ENCODE results near the gene IFNL2. TPM values are rescaled to one million over a fixed set of nuclear protein-coding genes. Genes with fewer than 3 reads are reported as not detected.

Gene IFNL2
- total RNA-seq, 4 donors from 2014 or later: not detected

DNA sequence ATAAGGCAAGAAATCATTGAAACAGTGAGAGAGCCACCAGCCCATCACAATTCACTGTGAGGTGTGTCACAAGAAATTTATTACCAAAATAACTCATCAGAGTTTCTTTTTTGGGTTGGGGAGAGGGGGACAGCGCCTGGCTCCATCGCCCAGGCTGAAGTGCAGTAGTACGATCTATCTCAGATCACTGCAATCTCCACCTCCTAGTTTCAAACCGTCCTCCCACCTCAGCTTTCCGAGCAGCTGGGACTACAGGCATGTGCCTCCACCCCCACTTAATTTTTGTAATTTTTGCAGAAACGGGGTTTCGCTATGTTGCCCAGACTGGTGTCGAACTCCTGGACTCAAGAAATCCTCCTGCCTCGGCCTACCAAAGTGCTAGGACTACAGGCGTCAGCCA, 31.6 kb downstream of the IFNL2 start:
- no peak for ATAC-seq (ENCODE audit: low FRiP score)
- no peak for DNase-seq (ENCODE audit: low spot score)
- TF ChIP-seq, protein P1, sequence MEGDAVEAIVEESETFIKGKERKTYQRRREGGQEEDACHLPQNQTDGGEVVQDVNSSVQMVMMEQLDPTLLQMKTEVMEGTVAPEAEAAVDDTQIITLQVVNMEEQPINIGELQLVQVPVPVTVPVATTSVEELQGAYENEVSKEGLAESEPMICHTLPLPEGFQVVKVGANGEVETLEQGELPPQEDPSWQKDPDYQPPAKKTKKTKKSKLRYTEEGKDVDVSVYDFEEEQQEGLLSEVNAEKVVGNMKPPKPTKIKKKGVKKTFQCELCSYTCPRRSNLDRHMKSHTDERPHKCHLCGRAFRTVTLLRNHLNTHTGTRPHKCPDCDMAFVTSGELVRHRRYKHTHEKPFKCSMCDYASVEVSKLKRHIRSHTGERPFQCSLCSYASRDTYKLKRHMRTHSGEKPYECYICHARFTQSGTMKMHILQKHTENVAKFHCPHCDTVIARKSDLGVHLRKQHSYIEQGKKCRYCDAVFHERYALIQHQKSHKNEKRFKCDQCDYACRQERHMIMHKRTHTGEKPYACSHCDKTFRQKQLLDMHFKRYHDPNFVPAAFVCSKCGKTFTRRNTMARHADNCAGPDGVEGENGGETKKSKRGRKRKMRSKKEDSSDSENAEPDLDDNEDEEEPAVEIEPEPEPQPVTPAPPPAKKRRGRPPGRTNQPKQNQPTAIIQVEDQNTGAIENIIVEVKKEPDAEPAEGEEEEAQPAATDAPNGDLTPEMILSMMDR (IDR thresholded peaks at IDR 0.05): no peak

DNA sequence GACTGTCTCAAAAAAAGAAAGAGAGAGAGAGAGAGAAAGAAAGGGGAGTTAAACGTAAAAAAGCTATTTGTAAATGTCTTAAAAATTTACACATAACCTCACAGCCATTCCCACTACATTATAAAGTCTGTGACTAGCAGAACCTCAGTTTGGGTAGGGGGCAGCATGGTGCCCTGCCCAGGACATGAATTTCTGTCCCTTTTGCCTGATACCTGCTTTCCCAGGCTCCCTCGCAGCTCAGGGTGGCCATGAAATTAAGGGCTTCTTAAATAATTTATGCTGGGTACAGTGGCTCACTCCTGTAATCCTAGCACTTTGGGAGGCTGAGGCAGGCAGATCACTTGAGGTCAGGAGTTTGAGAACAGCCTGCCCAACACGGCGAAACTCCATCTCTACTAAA, 32.8 kb downstream of the IFNL2 start:
- no peak for DNase-seq (ENCODE audit: low spot score)
- ATAC-seq (ENCODE audit: low FRiP score): no peak
- TF ChIP-seq, protein P1 (IDR thresholded peaks at IDR 0.05): no peak

DNA sequence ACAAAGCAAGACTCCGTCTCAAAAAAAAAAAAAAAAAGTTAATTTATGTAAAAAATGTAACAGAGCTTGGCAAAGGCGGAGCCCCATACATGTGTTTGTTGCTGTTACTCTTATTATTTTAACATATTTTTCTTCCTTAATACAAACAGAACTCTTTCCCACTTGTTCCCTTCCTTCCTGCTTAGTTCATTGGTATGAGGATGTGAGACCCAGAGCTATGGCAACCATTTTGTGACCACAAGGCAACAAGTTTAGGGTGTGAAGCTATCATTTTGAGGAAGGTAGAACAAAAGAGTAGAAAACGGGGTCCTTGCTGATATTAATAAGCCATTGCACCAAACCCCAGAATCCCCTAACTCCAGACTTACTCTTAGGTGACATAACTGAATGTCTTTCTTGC, 33.4 kb downstream of the IFNL2 start:
- ATAC-seq (ENCODE audit: low FRiP score) (no peak), DNase-seq (ENCODE audit: low spot score) (no peak)
- TF ChIP-seq, protein P1 (IDR thresholded peaks at IDR 0.05): no peak

DNA sequence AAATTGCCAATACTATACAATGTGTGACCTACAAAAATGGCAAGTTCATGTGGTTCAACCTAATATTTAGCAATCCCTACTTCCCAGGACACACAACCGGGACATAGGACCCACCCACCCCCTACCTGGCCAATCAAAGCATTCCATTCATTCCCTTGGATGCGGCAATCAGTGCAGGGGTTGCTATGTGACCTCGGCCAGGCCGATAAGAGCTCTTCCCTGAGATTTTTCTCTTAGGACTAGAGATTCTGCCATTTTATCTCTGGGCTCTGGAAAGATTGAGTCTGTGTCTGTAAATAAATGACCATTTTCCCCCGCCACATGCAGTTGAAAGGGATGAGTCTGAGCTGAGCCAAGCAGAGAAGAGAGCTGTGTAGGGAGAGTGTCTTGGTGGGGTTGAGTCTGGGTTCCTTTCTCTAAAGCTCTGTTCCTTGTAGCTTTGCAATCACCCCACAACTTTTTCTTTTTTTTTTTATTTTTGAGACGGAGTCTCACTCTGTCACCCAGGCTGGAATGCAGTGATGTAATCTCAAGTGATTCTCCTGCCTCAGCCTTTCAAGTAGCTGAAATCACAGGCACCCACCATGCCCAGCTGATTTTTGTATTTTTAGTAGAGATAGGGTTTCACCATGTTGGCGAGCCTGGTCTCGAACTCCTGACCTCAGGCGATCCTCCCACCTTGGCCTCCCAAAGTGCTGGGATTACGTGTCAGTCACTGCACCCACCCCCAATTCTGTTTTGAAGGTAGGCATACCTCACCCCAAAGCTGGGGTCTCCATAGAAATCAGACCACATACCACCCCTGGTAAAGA, 35.4 kb downstream of the IFNL2 start:
- no peak for DNase-seq (ENCODE audit: low spot score)
- TF ChIP-seq, protein P1 (IDR thresholded peaks at IDR 0.05): no peak
- no peak for ATAC-seq (ENCODE audit: low FRiP score)

DNA sequence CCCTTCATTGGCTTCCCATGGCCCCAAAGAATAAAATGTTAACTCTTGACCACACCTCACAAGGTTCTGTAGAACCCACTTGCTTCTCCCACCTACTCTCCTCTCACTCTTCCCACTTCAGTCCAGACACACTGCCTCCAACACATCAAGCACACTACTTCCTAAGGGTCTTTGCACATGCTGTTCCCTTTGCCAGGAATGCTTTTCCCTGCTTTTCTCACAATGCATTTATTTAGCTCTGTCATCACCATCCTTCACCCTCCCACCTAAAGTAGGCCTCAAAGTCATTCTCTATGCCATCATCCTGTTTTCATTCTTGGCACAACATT, 36.0 kb downstream of the IFNL2 start:
- ATAC-seq (ENCODE audit: low FRiP score) (no peak), DNase-seq (ENCODE audit: low spot score) (no peak)
- TF ChIP-seq, protein P1 (IDR thresholded peaks at IDR 0.05): no peak

DNA sequence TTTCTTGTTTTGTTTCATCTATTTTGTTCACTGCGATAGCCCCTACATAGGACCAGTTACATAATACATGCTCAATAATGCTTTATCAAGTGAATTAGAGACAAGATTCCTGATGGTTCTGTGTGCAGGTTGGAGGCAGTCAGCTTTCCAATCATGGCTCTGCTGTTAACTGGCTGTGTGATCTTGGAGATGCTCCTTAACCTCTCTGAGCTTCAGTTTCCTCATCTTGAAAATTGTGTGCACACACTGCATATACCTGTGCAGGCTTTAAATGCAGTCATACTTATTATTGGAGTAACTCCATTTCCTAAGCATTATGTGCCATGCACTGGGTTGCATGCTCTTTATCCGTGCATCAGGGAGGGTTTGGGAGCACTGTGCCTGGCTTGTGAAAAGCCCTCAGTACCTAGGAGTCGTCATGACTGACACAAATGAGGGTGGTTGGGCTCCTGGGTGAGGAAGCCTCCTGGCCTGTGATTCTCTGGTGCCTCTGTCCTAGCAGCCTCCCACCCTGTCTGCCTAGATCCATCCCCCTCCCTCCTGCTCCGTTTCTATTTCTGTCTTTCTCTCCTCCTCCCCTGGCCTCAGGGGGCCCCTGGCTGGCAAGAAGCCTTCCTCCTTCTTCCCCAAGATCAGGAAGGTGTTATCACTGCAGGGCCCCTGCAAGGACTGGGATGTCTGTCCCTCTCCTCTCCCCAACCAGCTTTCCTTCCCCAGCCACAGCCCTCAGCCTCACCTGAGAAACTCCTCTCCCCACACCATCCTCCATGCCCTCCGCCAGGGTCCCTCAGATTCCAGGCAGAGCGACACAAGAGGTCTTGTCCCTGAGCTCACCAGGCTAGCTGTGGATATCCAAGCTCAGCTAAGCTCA, 36.7 kb downstream of the IFNL2 start:
- no peak for ATAC-seq (ENCODE audit: low FRiP score)
- TF ChIP-seq, protein P1 (IDR thresholded peaks at IDR 0.05): no peak

More for the DNA sequence above, 36.7 kb downstream of the IFNL2 start:
- no peak for DNase-seq (ENCODE audit: low spot score)

Data from omental fat pad (tissue), 4 donors.